ENCODE data around the gene COL27A1. TPM values are rescaled to one million over a fixed set of nuclear protein-coding genes. Genes with fewer than 3 reads are reported as not detected.

COL27A1 gene
- total RNA-seq, 1 donor from 2014 or later, result 20.3 TPM

DNA sequence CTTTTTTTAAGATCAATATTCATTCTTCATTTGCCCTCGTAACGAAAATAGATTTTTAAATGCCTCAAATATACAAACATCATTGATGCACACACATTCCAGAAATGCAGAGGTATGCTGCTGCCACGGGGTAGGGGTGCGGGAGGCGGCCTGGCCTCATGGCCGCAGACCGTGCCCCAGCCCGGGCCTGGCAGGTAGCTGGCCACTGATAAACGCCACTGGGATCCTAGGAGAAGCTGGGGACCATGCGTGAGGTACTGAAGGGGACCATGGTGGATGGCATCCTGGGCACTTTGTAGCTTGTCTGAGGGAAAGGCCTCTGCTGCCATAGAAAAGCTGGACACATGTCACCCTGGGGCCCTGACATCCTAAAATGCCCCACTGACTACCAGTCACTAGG, 180.8 kb downstream of the COL27A1 start:
- Mint-ChIP-seq H3K4me3 (no peak overlapping the region), H3K4me1 (no peaks in the 10 kb centered on the region), H3K27ac (ENCODE audit: unreplicated experiment) (no peak overlapping the region), H3K9me3 (no peaks in the 10 kb centered on the region), H3K27me3 (ENCODE audit: low read depth) (no peaks in the 10 kb centered on the region), H3K36me3 (ENCODE audit: low read depth) (peaks cover 3% of the 10 kb centered on the region)
- TF ChIP-seq, protein P1, sequence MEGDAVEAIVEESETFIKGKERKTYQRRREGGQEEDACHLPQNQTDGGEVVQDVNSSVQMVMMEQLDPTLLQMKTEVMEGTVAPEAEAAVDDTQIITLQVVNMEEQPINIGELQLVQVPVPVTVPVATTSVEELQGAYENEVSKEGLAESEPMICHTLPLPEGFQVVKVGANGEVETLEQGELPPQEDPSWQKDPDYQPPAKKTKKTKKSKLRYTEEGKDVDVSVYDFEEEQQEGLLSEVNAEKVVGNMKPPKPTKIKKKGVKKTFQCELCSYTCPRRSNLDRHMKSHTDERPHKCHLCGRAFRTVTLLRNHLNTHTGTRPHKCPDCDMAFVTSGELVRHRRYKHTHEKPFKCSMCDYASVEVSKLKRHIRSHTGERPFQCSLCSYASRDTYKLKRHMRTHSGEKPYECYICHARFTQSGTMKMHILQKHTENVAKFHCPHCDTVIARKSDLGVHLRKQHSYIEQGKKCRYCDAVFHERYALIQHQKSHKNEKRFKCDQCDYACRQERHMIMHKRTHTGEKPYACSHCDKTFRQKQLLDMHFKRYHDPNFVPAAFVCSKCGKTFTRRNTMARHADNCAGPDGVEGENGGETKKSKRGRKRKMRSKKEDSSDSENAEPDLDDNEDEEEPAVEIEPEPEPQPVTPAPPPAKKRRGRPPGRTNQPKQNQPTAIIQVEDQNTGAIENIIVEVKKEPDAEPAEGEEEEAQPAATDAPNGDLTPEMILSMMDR (conservative IDR thresholded peaks at IDR 0.05), result no peak
- no peak for DNase-seq (ENCODE audit: low read depth, low spot score)

- no peaks in the 10 kb centered on the region for H3K4me1 Mint-ChIP-seq
- H3K27me3 Mint-ChIP-seq (ENCODE audit: low read depth), result no peaks in the 10 kb centered on the region
- TF ChIP-seq, protein P1 (conservative IDR thresholded peaks at IDR 0.05), result no peak
- H3K4me3 Mint-ChIP-seq, result no peak overlapping the region
- H3K36me3 Mint-ChIP-seq (ENCODE audit: low read depth), result peaks cover 3% of the 10 kb centered on the region
- DNase-seq (ENCODE audit: low read depth, low spot score), result no peak
- H3K27ac Mint-ChIP-seq (ENCODE audit: unreplicated experiment), result no peak overlapping the region
- H3K9me3 Mint-ChIP-seq, result no peaks in the 10 kb centered on the region
Measured at GRCh38 chr9:114336699-114337395, 181.5 kb downstream of the COL27A1 start.

DNA sequence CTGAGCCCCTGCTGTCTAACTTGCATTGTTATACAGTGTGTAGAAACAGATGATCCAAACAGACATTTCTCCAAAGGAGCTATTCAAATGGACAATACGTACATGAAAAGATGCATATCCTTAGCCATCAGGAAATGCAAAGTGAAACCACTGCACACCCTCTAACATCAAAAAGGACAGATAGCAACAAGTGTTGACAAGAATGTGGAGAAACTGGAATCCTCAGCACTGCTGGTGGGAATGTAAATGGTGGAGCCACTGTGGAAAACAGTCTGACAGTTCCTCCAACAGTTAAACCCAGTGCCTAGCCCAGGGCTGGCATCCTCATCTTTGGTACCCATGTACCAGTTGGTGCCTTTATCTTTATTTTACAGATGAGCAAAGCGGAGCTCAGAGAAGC, 182.8 kb downstream of the COL27A1 start:
- H3K27me3 Mint-ChIP-seq (ENCODE audit: low read depth), result no peaks in the 10 kb centered on the region
- H3K4me3 Mint-ChIP-seq, result no peak overlapping the region
- H3K9me3 Mint-ChIP-seq, result no peaks in the 10 kb centered on the region
- no peak overlapping the region for H3K27ac Mint-ChIP-seq (ENCODE audit: unreplicated experiment)
- peaks cover 3% of the 10 kb centered on the region for H3K36me3 Mint-ChIP-seq (ENCODE audit: low read depth)
- TF ChIP-seq, protein P1 (conservative IDR thresholded peaks at IDR 0.05), result no peak
- DNase-seq (ENCODE audit: low read depth, low spot score), result no peak
- H3K4me1 Mint-ChIP-seq, result no peaks in the 10 kb centered on the region

GRCh38 chr9:114339130-114339908, 184.0 kb downstream of the COL27A1 start:
- Mint-ChIP-seq H3K27me3 (ENCODE audit: low read depth) (no peaks in the 10 kb centered on the region), H3K4me1 (no peaks in the 10 kb centered on the region), H3K36me3 (ENCODE audit: low read depth) (peaks cover 3% of the 10 kb centered on the region), H3K27ac (ENCODE audit: unreplicated experiment) (no peak overlapping the region), H3K4me3 (no peak overlapping the region), H3K9me3 (no peaks in the 10 kb centered on the region)
- TF ChIP-seq, protein P1 (conservative IDR thresholded peaks at IDR 0.05), result peak; percentile 73
- peak; percentile 48 for DNase-seq (ENCODE audit: low read depth, low spot score)

- TF ChIP-seq, protein P1 (conservative IDR thresholded peaks at IDR 0.05), result no peak
- no peak for DNase-seq (ENCODE audit: low read depth, low spot score)
- H3K4me3 Mint-ChIP-seq, result no peak overlapping the region
- no peak overlapping the region for H3K27ac Mint-ChIP-seq (ENCODE audit: unreplicated experiment)
- no peaks in the 10 kb centered on the region for H3K36me3 Mint-ChIP-seq (ENCODE audit: low read depth)
- H3K27me3 Mint-ChIP-seq (ENCODE audit: low read depth), result no peaks in the 10 kb centered on the region
- H3K9me3 Mint-ChIP-seq, result no peaks in the 10 kb centered on the region
- H3K4me1 Mint-ChIP-seq, result no peaks in the 10 kb centered on the region
Measured at GRCh38 chr9:114341152-114341830, 186.0 kb downstream of the COL27A1 start.
